SU-DHL-6 (cell line): ENCODE measurements around the gene BCL2.

Experiments
- H2AFZ ChIP-seq: fragments of 200-600 bp; sonication (generic); 2 replicates; pipeline ENCODE4 v1.6.1; 2014; ENCODE audit warnings: low read depth, mild to moderate bottlenecking, moderate library complexity, mixed read lengths, antibody characterized with exemption, low read length; ENCODE audit not compliant: severe bottlenecking
- H3F3A ChIP-seq: fragments of 200-600 bp; shearing (Covaris generic); 2 replicates; pipeline ENCODE4 v1.6.0; 2016; ENCODE audit warnings: antibody characterized with exemption, mild to moderate bottlenecking; ENCODE audit not compliant: insufficient read depth
- H3K27ac ChIP-seq: fragments of 200-600 bp; sonication (generic); 2 replicates; pipeline ENCODE4 v1.5.1; 2016; ENCODE audit warnings: low read depth, mild to moderate bottlenecking, low read length, moderate library complexity, mixed read lengths
- H3K27me3 ChIP-seq: fragments of 200-600 bp; sonication (generic), shearing (Covaris generic); 2 replicates; pipeline ENCODE4 v1.6.0; 2014; ENCODE audit warnings: mild to moderate bottlenecking, low read length
- H3K36me3 ChIP-seq: fragments of 200-600 bp; sonication (generic); 2 replicates; pipeline ENCODE4 v1.6.1; 2014; ENCODE audit warnings: mild to moderate bottlenecking, low read length, mixed read lengths
- H3K4me2 ChIP-seq: fragments of 300-600, 200-600 bp; shearing (Covaris generic), sonication (generic); 2 replicates; pipeline ENCODE4 v1.6.0; 2014; ENCODE audit warnings: low read length, low read depth, mild to moderate bottlenecking; ENCODE audit not compliant: poor library complexity, severe bottlenecking
- H3K4me3 ChIP-seq: fragments of 200-600 bp; sonication (generic); 2 replicates; pipeline ENCODE4 v1.5.1; 2014; ENCODE audit warnings: antibody characterized with exemption, low read length, mild to moderate bottlenecking, mixed read lengths; ENCODE audit not compliant: insufficient read depth, poor library complexity, severe bottlenecking
- H3K79me2 ChIP-seq: fragments of 200-600 bp; sonication (generic); 2 replicates; pipeline ENCODE4 v1.6.1; 2014; ENCODE audit warnings: mild to moderate bottlenecking, low read length, moderate library complexity; ENCODE audit not compliant: insufficient read depth
- H3K9ac ChIP-seq: fragments of 200-600 bp; sonication (generic); 2 replicates; pipeline ENCODE4 v1.7.0; 2014; ENCODE audit warnings: mild to moderate bottlenecking, low read length
- H3K9me2 ChIP-seq: fragments of 200-600 bp; sonication (generic); replicated peaks from 2 replicates; pipeline ENCODE4 v1.6.1; 2014; ENCODE audit warnings: low read length; ENCODE audit not compliant: insufficient read depth
- H3K9me3 ChIP-seq: fragments of 200-600 bp; sonication (generic); 2 replicates; pipeline ENCODE4 v1.6.1; 2014; ENCODE audit warnings: low read length, mixed read lengths; ENCODE audit not compliant: insufficient read depth
- H4K20me1 ChIP-seq: fragments of 200-600 bp; sonication (generic); 2 replicates; pipeline ENCODE4 v1.6.1; 2014; ENCODE audit warnings: low read depth, mild to moderate bottlenecking, antibody characterized with exemption, low read length, moderate library complexity, mixed read lengths
- CTCF ChIP-seq: fragments of 200-600 bp; sonication (generic); IDR thresholded peaks from one replicate; pipeline ENCODE4 v1.5.1; 2017; ENCODE audit warnings: antibody characterized with exemption, mild to moderate bottlenecking, low read length, moderate library complexity; ENCODE audit not compliant: insufficient read depth, poor library complexity, severe bottlenecking
- EZH2phosphoT487 ChIP-seq: fragments of 200-600 bp; sonication (generic), shearing (Covaris generic); conservative IDR thresholded peaks from 2 replicates; pipeline ENCODE4 v1.6.1; 2018; ENCODE audit warnings: mild to moderate bottlenecking, antibody characterized with exemption, low read length, moderate library complexity, mixed read lengths

Gene BCL2

DNA sequence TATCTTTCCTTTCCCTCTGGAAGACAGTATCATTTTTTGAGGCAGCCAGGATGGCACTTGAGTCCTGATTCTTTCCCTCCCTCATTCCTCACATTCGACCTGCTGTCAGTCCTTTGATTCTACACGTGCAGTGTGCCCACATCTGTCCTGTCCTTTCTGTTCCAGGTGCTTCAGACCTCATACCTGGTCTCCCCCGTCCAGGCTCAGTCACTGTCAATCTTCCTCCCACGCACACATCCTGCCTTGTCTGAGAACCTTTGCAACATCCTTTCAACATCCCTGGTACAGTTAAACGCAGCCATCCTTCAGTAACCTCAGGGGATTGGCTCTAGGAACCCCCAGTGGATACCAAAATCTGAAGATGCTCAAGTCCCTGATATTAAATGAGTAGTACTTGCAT lies 10.1 kb downstream of the BCL2 start:
- H3K79me2 ChIP-seq: peaks cover 100% of the 10 kb centered on the region
- TF ChIP-seq EZH2phosphoT487: no peak
- no peak for TF ChIP-seq CTCF

GRCh38 chr18:63307551-63308200 lies 11.9 kb downstream of the BCL2 start:
- Histone ChIP-seq H3K27ac (peak overlapping the region; percentile 3; the same call in 1 of the 2 replicates), H3K4me2 (peak overlapping the region; percentile 26), H3K36me3 (peaks cover 8% of the 10 kb centered on the region; the same call in 1 of the 2 replicates), H3K9me3 (no peaks in the 10 kb centered on the region), H3K79me2 (peaks cover 100% of the 10 kb centered on the region), H3K4me3 (no peak overlapping the region), H4K20me1 (peaks cover 45% of the 10 kb centered on the region), H3K27me3 (no peaks in the 10 kb centered on the region), H3F3A (peaks cover 38% of the 10 kb centered on the region; the same call in 1 of the 2 replicates), H3K9me2 (no peaks in the 10 kb centered on the region), H2AFZ (no peak overlapping the region), H3K9ac (no peak overlapping the region)
- no peak for TF ChIP-seq EZH2phosphoT487
- no peak for TF ChIP-seq CTCF

More for the DNA sequence above, 10.1 kb downstream of the BCL2 start:
- Histone ChIP-seq H3K27me3 (no peaks in the 10 kb centered on the region), H3K9ac (no peak overlapping the region), H3F3A (peaks cover 35% of the 10 kb centered on the region; the same call in 1 of the 2 replicates), H3K4me2 (peak overlapping the region; percentile 26), H3K36me3 (peaks cover 12% of the 10 kb centered on the region; the same call in 1 of the 2 replicates), H2AFZ (no peak overlapping the region), H3K9me3 (no peaks in the 10 kb centered on the region), H4K20me1 (peaks cover 45% of the 10 kb centered on the region), H3K4me3 (no peak overlapping the region), H3K9me2 (no peaks in the 10 kb centered on the region), H3K27ac (peak overlapping the region; percentile 13; the same call in 1 of the 2 replicates)

GRCh38 chr18:63306819-63307550 lies 12.6 kb downstream of the BCL2 start:
- H4K20me1 ChIP-seq: peaks cover 41% of the 10 kb centered on the region
- H3F3A ChIP-seq: peaks cover 38% of the 10 kb centered on the region; the same call in 1 of the 2 replicates
- H3K79me2 ChIP-seq: peaks cover 100% of the 10 kb centered on the region
- TF ChIP-seq CTCF: no peak
- H3K9me2 ChIP-seq: no peaks in the 10 kb centered on the region
- no peak overlapping the region for H3K27ac ChIP-seq
- H3K9ac ChIP-seq: no peak overlapping the region
- no peaks in the 10 kb centered on the region for H3K27me3 ChIP-seq
- peaks cover 4% of the 10 kb centered on the region; the same call in 1 of the 2 replicates for H3K36me3 ChIP-seq
- no peak overlapping the region for H3K4me3 ChIP-seq
- no peak overlapping the region for H2AFZ ChIP-seq
- H3K4me2 ChIP-seq: peak overlapping the region; percentile 26
- no peaks in the 10 kb centered on the region for H3K9me3 ChIP-seq
